ENCODE data around the gene FIBCD1.
A peak's percentile ranks its signal among the peaks of the same experiment; 100 is the strongest.

The FIBCD1 gene

DNA sequence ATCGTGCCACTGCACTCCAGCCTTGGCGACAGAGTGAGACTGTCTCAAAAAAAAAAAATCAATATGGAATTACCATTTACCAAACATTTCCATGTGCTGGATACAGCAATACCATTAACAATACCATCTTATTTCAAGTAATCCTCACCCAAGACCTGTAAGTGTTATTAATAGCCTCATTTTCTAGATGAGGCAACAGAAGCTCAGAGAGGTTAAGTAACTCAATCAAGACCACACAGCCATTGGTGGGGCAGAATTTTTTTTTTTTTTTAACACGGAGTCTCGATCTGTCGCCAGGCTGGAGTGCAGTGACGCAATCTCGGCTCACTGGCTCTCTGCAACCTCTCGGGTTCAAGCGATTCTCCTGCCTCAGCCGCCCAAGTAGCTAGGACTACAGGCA lies 3.6 kb upstream of the FIBCD1 start:
- DNase-seq (ENCODE audit: insufficient read length, low spot score) (no peak), FAIRE-seq (no peak)
- no peak for TF ChIP-seq POLR2A (IDR thresholded peaks at IDR 0.05; ENCODE audit: low read depth, low read length)

DNA sequence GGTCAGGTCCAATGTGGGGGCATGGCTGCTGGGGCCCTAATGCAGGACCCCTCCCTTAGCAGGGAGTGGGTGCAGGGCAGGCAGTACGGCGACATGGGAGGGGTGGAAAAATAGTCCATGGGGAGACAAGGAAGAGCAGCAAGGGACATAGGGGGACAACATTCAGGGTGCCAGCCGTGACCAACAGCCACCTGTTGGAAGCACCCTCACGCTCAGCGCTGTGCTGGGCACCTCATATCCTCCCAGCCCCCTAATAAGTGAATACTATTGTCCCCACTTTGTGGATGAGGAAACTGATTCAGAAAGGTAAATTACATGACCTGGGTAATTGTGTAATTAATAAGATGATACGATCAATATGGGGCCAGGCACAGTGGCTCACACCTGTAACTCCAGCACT lies 3.0 kb upstream of the FIBCD1 start:
- FAIRE-seq (no peak), DNase-seq (ENCODE audit: insufficient read length, low spot score) (no peak)
- TF ChIP-seq POLR2A (IDR thresholded peaks at IDR 0.05; ENCODE audit: low read depth, low read length) = no peak

DNA sequence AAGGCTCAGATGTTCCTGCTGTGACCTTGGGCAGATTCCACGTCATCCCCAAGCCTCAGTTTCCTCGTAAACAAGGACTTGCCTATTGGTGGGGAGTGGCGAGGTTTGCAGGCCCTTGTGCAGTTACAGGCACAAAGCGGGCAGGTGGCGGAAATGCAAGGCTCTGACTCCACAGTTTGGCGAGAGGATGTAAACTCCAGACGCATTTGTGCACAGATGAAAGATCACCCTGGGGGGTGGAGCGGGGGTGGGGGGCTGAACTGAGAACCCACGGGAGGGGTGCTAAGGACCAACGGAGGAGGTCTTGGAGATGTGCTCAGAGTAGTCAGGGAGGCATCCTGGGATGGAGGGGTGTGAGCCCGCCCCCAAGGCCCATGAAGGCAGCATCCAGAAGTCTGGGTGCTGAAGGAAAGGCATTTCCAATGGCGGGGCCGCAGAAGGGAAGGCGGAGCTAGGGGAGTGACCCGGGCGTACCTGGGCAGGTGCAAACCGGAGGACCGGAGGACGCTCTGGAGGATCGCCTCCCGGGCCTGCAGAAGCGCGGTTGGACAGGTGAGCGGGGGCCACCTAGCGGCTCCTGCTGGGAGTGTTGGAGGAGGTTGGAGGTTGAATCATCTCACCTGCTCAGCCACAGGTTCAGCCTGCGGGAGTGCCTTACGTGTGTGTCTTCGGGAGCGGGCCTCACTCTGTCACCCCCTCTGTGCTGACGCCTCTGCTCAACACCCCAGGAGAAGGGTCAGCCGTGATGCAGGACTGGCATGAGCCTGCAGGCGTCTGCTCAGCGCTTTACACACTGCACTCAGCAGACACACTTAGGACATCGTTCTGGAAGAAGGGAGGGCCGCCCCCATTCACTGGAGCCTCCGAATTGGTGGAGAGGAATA lies 1.9 kb upstream of the FIBCD1 start:
- TF ChIP-seq POLR2A (IDR thresholded peaks at IDR 0.05; ENCODE audit: low read depth, low read length) = no peak
- DNase-seq (ENCODE audit: insufficient read length, low spot score) = no peak
- no peak for FAIRE-seq

DNA sequence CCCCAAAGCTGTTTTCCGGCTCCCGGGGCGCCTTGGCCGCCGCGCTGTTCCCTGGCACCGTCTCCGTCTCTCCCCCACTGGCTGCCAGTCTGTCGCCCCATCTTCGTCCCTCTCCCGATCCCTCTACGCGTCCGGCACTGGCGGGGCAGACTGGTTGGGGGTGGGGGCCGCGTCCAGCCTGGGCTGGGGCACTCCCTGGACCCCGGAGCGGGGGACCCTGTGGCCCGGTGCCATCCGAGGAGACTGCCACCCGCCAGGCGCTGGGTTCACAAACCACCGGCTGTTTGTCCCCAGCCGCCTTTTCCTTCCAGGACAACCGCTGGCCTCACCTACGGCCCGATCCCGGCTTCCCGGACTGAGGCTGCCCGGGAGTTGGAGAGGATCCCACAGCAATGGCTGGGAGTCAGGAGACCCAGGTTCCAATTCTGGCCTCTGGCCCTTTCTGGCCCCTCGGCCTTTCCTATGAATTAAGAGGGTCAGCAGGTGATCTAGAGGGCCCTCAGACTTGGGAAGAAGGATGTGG lies 1.0 kb upstream of the FIBCD1 start:
- no peak for TF ChIP-seq POLR2A (IDR thresholded peaks at IDR 0.05; ENCODE audit: low read depth, low read length)
- DNase-seq (ENCODE audit: insufficient read length, low spot score) (no peak), FAIRE-seq (no peak)

DNA sequence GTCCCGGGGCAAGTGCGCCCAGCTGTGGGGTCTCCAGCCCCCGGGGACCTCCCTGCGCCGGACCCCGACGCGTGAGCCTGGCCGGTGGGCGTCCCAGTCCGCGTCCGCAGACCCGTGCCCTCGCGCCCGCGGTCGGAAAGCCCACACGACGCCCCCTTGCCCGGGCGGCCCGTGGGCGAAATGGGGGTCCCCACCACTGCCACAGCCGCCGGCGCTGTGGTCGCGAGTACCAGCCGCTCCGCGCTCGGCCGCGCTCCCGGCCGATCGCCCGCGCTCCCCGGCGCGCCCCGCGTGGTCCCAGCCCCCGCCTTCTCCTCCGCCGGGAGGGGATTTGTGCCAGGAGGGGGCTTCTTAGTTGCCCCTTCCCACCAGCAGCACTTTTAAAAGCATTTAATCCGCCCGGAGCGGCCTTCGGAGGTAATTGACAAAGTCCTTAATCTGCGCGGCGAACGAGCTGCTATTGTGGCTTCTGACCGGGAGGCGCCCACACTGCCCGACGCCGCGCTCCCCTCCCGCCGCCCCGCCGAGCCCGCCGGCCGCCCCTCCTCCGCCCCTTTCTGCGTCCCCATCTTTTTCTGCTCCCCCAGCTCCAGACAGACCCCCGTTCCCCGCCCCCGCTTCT lies 469 bp upstream of the FIBCD1 start:
- FAIRE-seq (no peak), DNase-seq (ENCODE audit: insufficient read length, low spot score) (no peak)
- TF ChIP-seq POLR2A (IDR thresholded peaks at IDR 0.05; ENCODE audit: low read depth, low read length) = no peak

DNA sequence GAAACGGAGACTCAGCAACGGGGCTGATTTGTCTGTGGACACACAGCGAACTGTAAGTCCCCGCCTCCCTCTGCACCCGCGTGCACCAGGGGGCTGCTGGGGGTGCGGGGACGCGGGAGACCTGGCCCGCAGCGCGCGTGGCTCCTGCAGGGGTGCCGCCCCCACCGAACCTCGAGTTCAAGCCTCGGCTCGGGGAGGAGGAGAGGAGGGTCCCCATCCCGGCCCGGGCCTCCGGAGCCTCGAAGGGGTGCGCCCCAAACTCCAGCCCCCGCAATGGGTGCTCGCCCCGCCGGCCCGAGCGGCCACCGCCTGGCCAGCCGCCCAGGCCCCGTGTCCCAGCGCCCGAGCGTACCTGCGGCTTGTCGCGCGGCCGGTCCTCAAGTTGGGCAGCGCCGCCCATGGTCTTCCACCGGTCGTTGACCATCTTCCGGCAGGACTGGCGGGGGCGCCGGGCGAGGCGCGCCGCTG lies 829 bp downstream of the FIBCD1 start:
- no peak for FAIRE-seq
- no peak for DNase-seq (ENCODE audit: insufficient read length, low spot score)

DNA sequence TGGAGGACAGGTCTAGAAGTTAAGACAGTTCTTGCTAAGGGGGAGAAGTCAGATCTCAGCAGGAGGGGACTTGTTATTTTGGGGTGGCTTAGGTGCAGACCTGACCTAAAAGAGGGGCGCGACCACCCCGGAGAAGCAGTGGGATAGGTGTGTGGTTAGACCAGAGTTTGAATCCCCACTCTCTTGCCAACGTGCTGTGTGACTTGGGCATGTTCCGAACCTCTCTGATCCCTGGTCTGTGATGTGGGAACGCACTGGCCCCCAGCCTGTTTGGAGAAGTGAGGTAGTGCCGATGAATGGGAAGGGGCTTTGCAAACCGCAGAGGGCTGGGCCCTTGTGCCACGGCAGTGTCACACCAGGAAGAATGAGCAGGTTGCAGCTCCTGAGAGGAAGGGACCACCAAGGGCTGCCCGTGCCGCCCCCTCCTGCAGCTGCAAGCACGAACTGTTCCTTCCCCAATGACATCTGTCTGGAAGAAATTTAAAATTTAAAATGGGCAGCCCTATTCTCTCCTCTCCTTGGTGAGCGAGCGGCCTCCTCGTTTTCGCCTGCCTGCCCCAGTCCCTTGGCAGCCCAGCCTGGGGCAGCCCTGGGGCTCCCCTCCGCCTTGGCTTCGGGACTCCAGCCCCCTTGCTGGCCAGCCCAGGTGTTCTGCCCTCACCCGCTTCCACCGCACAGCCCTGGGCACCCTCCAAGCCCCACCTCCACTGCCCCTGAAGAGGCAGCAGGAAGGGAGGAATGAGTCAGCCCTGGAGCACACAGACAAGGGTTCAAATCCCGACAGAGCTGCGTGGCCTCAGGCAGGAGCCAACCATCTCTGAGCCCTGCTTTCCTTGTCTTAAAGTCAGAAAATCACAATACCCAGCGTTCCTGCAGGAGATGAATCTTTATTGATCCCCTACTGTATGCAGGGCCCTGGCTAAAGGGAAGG lies 1.6 kb downstream of the FIBCD1 start:
- DNase-seq (ENCODE audit: insufficient read length, low spot score) (no peak), FAIRE-seq (no peak)
- TF ChIP-seq POLR2A (IDR thresholded peaks at IDR 0.05; ENCODE audit: low read depth, low read length) = no peak

More for the DNA sequence above, 829 bp downstream of the FIBCD1 start:
- no peak for TF ChIP-seq POLR2A (IDR thresholded peaks at IDR 0.05; ENCODE audit: low read depth, low read length)

DNA sequence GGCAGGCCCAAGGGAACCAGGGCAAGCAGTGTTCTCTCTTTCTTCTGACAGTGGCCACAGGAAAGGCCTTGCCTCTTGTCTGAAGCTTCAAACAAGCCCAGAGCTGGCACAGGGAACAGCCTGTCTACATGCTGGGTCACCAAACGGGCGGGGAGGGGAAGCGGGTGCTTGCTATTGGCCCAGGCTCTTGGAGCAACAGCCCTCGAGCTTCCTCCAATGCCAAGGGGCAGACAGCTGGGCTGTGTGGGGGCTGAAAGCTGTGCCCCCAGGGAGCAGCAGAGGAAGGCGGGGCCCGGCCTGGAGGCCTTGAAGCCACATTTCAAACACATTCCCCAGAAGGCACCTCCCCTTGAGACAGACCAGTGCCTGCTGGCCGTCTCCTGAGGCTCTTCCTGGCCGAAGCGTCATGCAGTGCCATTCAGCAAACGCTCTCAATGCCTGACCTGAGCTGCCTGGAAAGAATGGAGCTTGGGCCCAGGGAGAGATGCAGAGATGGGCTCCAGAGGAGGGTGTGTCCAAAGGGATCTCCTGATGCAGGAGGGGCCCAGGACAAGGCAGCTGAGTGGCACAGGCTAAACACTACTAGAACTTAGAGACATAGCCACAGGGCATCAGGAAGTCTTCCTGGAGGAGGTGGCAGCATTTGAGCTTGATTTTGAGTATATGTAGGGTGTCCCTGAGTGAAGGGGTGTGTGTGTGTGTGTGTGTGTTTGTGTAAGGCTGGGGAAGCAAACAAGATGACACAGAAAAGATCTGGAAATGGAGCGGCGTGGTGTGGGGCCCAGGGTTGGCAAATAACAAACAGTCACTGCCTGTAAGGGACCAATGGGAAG lies 2.5 kb downstream of the FIBCD1 start:
- FAIRE-seq (no peak), DNase-seq (ENCODE audit: insufficient read length, low spot score) (peak; percentile 31)
- no peak for TF ChIP-seq POLR2A (IDR thresholded peaks at IDR 0.05; ENCODE audit: low read depth, low read length)

DNA sequence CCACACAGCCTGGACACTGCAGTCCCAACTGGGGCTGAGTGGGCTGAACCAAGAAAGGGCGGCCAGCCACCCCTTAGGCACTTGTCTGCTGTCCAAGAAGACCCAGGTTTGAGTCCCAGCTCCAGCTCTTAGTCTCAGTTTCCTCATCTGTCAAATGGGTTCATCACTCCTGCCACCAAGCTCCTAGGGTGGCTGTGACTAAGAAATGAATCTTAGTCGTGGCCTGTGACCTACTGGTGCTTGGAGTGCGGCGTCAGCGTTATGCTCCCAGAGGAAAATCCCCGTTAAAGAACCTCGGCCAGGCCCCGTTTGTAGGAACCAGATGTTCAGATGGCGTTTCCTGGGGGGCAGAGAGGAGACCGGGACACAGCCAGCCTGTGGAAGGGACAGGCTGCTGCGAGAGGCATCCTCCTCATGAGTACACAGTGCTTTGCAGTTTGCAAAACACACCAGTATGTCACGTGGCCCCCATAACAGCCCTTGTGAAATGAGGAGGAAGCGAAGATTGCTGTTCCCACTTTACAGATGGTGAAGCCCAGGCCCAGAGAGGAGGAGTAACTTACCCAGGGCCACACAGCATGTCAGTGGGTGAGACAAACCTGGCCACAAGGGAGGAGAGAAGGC lies 3.3 kb downstream of the FIBCD1 start:
- no peak for DNase-seq (ENCODE audit: insufficient read length, low spot score)
- FAIRE-seq = no peak
- no peak for TF ChIP-seq POLR2A (IDR thresholded peaks at IDR 0.05; ENCODE audit: low read depth, low read length)

DNA sequence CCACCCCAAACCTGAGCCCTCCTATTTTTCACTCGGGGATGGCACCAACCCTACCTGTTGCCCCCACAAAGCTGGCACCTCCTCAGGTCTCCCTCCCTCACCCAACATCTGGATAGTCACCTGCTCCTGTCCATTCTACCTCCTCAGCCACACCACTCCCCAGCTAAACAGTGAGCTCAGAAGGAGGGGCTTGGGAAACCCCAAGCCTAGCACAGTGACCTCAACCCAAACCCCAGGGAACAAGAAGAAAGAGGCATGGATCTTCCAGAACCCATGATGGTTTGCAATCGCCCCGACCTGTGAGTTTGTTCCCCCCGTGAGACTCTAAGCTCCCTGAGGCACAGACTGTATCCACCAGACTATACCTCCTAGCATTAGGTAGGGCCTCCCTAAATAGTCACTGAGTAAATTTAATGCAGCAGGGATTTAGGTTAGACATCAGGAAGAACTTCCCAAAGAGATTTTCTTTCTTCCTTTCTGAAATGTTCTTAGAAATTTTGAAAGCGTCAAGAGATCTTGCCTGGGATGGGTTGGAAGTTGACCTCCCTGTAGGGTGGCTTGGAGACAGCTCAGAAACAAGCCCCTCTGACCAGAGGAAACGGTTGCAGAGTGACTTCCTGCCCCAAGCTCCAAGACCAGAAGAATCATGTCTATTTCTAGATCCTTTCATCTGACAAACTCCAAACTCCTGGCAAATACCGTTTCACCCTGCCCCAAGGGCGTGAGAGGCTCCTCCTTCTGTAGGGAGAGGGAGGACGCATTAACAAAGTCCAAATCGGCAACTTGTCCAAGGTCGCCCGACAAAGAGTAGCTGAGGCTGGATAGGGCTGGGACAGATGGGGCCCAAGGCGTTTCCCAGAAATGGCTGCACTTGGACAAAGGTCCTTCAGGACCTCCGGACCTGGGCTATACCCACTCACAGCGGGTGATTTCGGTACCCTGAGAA lies 4.1 kb downstream of the FIBCD1 start:
- FAIRE-seq (no peak), DNase-seq (ENCODE audit: insufficient read length, low spot score) (no peak)
- TF ChIP-seq POLR2A (IDR thresholded peaks at IDR 0.05; ENCODE audit: low read depth, low read length) = no peak

DNA sequence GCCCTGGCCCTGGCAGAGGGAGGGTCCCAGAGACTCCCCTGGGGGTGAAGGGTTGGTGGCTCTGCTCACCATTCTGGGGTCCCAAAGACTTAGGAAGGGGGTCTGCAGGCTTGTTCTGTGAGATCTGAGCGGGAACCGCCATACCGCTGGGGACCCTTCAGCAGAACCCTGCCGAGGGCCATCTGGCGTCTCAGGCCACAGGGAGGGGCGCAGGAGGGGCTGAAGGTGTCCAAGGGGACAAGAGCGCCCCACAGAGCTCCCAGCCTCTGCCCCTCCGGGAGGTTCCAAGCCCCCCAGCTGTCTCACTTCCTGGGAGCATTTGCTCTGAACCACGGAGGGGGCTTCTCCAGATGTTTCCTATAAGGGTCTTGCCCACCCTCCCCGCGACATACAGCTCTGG lies 4.8 kb downstream of the FIBCD1 start:
- FAIRE-seq = no peak
- DNase-seq (ENCODE audit: insufficient read length, low spot score) = no peak
- no peak for TF ChIP-seq POLR2A (IDR thresholded peaks at IDR 0.05; ENCODE audit: low read depth, low read length)

Measured in H54 (cell line).